Liver (tissue), 9 donors: ENCODE measurements around the gene UNC5CL. TPM values are rescaled to one million over a fixed set of nuclear protein-coding genes. Genes with fewer than 3 reads are reported as not detected.

Experiments used
- DNase-seq: peaks from one replicate; pipeline ENCODE4 v3.0.0-alpha.2; 2017; ENCODE audit warnings: low spot score
- H3K27ac ChIP-seq, 2 donors: one replicate each; pipeline ENCODE4 v1.7.0; 2013; ENCODE audit warnings: inconsistent platforms in 2 of 2, low read length in 2 of 2, control low read depth in 1 of 2, low read depth in 1 of 2, mild to moderate bottlenecking in 1 of 2
- H3K27me3 ChIP-seq, 4 donors: one replicate each; pipeline versions ENCODE4 v1.6.1 to v1.7.0; 2013; ENCODE audit warnings: low read length in 3 of 4, inconsistent platforms in 1 of 4, mild to moderate bottlenecking in 1 of 4, moderate library complexity in 1 of 4; ENCODE audit not compliant: control insufficient read depth in 4 of 4, insufficient read depth in 4 of 4
- H3K36me3 ChIP-seq, 4 donors: one replicate each; pipeline versions ENCODE4 v1.6.1 to v1.7.0; 2013; ENCODE audit warnings: low read length in 3 of 4, mild to moderate bottlenecking in 3 of 4, low read depth in 1 of 4, moderate library complexity in 1 of 4; ENCODE audit not compliant: control insufficient read depth in 4 of 4, insufficient read depth in 3 of 4
- H3K4me1 ChIP-seq, 4 donors: one replicate each; pipeline versions ENCODE4 v1.6.1 to v1.7.0; 2013; ENCODE audit warnings: low read length in 3 of 4, mild to moderate bottlenecking in 3 of 4, moderate library complexity in 1 of 4; ENCODE audit not compliant: control insufficient read depth in 4 of 4, insufficient read depth in 4 of 4
- H3K4me3 ChIP-seq, 3 donors: one replicate each; pipeline versions ENCODE4 v1.6.1 to v1.7.0; 2013; ENCODE audit warnings: low read length in 3 of 3, control low read depth in 1 of 3, low read depth in 1 of 3, mild to moderate bottlenecking in 1 of 3
- H3K9ac ChIP-seq, 2 donors: one replicate each; pipeline ENCODE4 v1.7.0; 2013; ENCODE audit warnings: low read length in 2 of 2, mild to moderate bottlenecking in 2 of 2, moderate library complexity in 2 of 2, control low read depth in 1 of 2, low read depth in 1 of 2
- H3K9me3 ChIP-seq, 4 donors: one replicate each; pipeline versions ENCODE4 v1.6.1 to v1.7.0; 2013; ENCODE audit warnings: low read length in 3 of 4; ENCODE audit not compliant: control insufficient read depth in 4 of 4
- ATF3 ChIP-seq: IDR thresholded peaks from 2 replicates; pipeline ENCODE4 v1.6.1; 2016; ENCODE audit warnings: antibody characterized with exemption
- CTCF ChIP-seq: fragments of 150-350 bp; IDR thresholded peaks from 2 replicates; pipeline ENCODE4 v1.5.1; 2017; ENCODE audit warnings: improper control_type of control experiment, low read depth, low read length; ENCODE audit not compliant: missing input control
- EGR1 ChIP-seq, 2 donors: IDR thresholded peaks; 2 replicates each; pipeline ENCODE4 v1.6.1; 2016 to 2018; ENCODE audit warnings: antibody characterized with exemption in 2 of 2, low read depth in 2 of 2
- FOXA1 ChIP-seq: IDR thresholded peaks from 2 replicates; pipeline ENCODE4 v1.6.1; 2016; ENCODE audit warnings: antibody characterized with exemption
- FOXA2 ChIP-seq: IDR thresholded peaks from 2 replicates; pipeline ENCODE4 v1.6.1; 2016; ENCODE audit warnings: antibody characterized with exemption
- GABPA ChIP-seq, 2 donors: IDR thresholded peaks in 1 of 2; conservative IDR thresholded peaks in 1 of 2; 2 replicates each; pipeline ENCODE4 v1.6.1; 2016; ENCODE audit warnings: antibody characterized with exemption in 2 of 2, mild to moderate bottlenecking in 1 of 2, moderate library complexity in 1 of 2
- HNF4A ChIP-seq, 2 donors: conservative IDR thresholded peaks; 2 replicates each; pipeline ENCODE4 v1.6.1; 2016; ENCODE audit warnings: antibody characterized with exemption in 2 of 2, mild to moderate bottlenecking in 2 of 2
- HNF4G ChIP-seq: IDR thresholded peaks from 2 replicates; pipeline ENCODE4 v1.6.1; 2016; ENCODE audit warnings: antibody characterized with exemption
- JUND ChIP-seq, 2 donors: IDR thresholded peaks; 2 replicates each; pipeline ENCODE4 v1.6.1; 2016; ENCODE audit warnings: antibody characterized with exemption in 2 of 2
- MAX ChIP-seq: IDR thresholded peaks from 2 replicates; pipeline ENCODE4 v1.6.1; 2016; ENCODE audit warnings: antibody characterized with exemption
- NR2F2 ChIP-seq: IDR thresholded peaks from 2 replicates; pipeline ENCODE4 v1.6.1; 2016; ENCODE audit warnings: antibody characterized with exemption
- RAD21 ChIP-seq, 2 donors: IDR thresholded peaks; 2 replicates each; pipeline ENCODE4 v1.6.1; 2016; ENCODE audit warnings: antibody characterized with exemption in 2 of 2, mild to moderate bottlenecking in 2 of 2
- RXRA ChIP-seq, 2 donors: IDR thresholded peaks; 2 replicates each; pipeline ENCODE4 v1.6.1; 2017 to 2018; ENCODE audit warnings: antibody characterized with exemption in 2 of 2, mild to moderate bottlenecking in 1 of 2
- SP1 ChIP-seq: IDR thresholded peaks from 2 replicates; pipeline ENCODE4 v1.6.1; 2018; ENCODE audit warnings: antibody characterized with exemption, mild to moderate bottlenecking
- TAF1 ChIP-seq: conservative IDR thresholded peaks from 2 replicates; pipeline ENCODE4 v1.6.1; 2016; ENCODE audit warnings: antibody characterized with exemption, mild to moderate bottlenecking
- YY1 ChIP-seq: IDR thresholded peaks from 2 replicates; pipeline ENCODE4 v1.6.1; 2016; ENCODE audit warnings: antibody characterized with exemption, mild to moderate bottlenecking
- WGBS: extraction: QIAGEN DNeasy Blood & Tissue Kit; methylation state at CpG from one replicate; pipeline ENCODE4 v1.1.7; 2013; 5-methylcytosine and 5-hydroxymethylcytosine counted together
- polyA plus RNA-seq, 2 donors: library from polyadenylated mRNA; stranded (reverse) in 1 of 2; unstranded in 1 of 2; fragments of 200-250 nt in 1 of 2; fragments of >200 nt in 1 of 2; fragmentation: Nextera tagmentation in 1 of 2; extraction: Ambion mirVana in 1 of 2; gene quantifications; one replicate each; pipeline versions ENCODE4 v1.2.1 to v1.2.3, GENCODE V29; 2013 to 2015
- total RNA-seq, 2 donors: library from RNA; depleted of rRNA; stranded (reverse); fragments of >200 nt; gene quantifications; one replicate each; pipeline ENCODE4 v1.2.3, GENCODE V29; 2014
- TF ChIP-seq, protein P1 (sequence below): IDR thresholded peaks from 2 replicates; pipeline ENCODE4 v1.6.1; 2016; ENCODE audit warnings: antibody characterized with exemption, mild to moderate bottlenecking
- TF ChIP-seq, protein P2 (sequence below): IDR thresholded peaks from 2 replicates; pipeline ENCODE4 v1.6.1; 2016; ENCODE audit warnings: antibody characterized with exemption
- donor health status: healthy.
- donor health status: healthy.
- donor health status: healthy.
- donor health status: healthy.
- donor health status: healthy.

Gene UNC5CL
- total and polyA plus RNA-seq, 4 donors, result 4.7 to 41.9 (median 17.2) TPM

DNA sequence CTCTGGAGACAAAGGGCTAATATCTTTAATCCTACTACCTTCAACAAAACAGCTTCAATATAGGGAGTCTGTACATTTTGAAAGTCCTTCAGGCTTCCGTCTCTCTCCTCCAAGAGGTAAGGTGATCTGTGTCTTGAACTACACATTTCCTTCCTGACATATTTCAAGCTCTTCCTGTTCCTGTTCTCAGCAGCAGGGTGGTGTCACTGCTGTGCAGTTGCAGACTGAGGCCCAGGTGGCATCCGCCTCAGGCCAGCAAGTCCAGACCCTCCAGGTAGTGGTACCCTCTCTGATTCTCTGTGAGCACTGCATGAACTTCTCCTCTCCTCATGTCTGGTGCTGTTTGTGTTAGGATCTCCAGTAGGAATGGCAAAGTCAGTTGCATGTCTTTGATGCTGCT is 41.6 kb upstream of the UNC5CL start:
- 84% methylated on average over 2 of the region's 2 CpGs for WGBS
- Histone ChIP-seq H3K4me3 (no peak overlapping the region), H3K27ac (no peak overlapping the region), H3K36me3 (peaks cover 10 to 30% (median 18%) of the 10 kb centered on the region in 4 donors), H3K4me1 (peaks cover 1 to 13% (median 10%) of the 10 kb centered on the region in 4 donors), H3K9ac (no peak overlapping the region), H3K27me3 (no peaks in the 10 kb centered on the region), H3K9me3 (no peaks in the 10 kb centered on the region)
- DNase-seq, result no peak
- TF ChIP-seq EGR1 (IDR thresholded peaks at IDR 0.05; ENCODE audit: low read depth in 2 of 2), result no peak
- TF ChIP-seq JUND (IDR thresholded peaks at IDR 0.05), result no peak
- no peak for TF ChIP-seq RXRA (IDR thresholded peaks at IDR 0.05)
- TF ChIP-seq FOXA2, result no peak
- TF ChIP-seq, protein P1, sequence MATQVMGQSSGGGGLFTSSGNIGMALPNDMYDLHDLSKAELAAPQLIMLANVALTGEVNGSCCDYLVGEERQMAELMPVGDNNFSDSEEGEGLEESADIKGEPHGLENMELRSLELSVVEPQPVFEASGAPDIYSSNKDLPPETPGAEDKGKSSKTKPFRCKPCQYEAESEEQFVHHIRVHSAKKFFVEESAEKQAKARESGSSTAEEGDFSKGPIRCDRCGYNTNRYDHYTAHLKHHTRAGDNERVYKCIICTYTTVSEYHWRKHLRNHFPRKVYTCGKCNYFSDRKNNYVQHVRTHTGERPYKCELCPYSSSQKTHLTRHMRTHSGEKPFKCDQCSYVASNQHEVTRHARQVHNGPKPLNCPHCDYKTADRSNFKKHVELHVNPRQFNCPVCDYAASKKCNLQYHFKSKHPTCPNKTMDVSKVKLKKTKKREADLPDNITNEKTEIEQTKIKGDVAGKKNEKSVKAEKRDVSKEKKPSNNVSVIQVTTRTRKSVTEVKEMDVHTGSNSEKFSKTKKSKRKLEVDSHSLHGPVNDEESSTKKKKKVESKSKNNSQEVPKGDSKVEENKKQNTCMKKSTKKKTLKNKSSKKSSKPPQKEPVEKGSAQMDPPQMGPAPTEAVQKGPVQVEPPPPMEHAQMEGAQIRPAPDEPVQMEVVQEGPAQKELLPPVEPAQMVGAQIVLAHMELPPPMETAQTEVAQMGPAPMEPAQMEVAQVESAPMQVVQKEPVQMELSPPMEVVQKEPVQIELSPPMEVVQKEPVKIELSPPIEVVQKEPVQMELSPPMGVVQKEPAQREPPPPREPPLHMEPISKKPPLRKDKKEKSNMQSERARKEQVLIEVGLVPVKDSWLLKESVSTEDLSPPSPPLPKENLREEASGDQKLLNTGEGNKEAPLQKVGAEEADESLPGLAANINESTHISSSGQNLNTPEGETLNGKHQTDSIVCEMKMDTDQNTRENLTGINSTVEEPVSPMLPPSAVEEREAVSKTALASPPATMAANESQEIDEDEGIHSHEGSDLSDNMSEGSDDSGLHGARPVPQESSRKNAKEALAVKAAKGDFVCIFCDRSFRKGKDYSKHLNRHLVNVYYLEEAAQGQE, result no peak
- TF ChIP-seq FOXA1, result no peak
- no peak for TF ChIP-seq ATF3
- TF ChIP-seq RAD21 (IDR thresholded peaks at IDR 0.05), result no peak
- no peak for TF ChIP-seq NR2F2
- no peak for TF ChIP-seq CTCF

GRCh38 chr6:41079080-41079479 is 40.1 kb upstream of the UNC5CL start:
- Histone ChIP-seq H3K9ac (no peak overlapping the region), H3K36me3 (peaks cover 7 to 25% (median 13%) of the 10 kb centered on the region in 4 donors), H3K27ac (no peak overlapping the region), H3K4me3 (no peak overlapping the region), H3K4me1 (peaks cover 1 to 28% (median 24%) of the 10 kb centered on the region in 4 donors), H3K27me3 (no peaks in the 10 kb centered on the region), H3K9me3 (no peaks in the 10 kb centered on the region)
- WGBS, result 100% methylated on average over 1 of the region's 1 CpG
- DNase-seq, result no peak
- no peak for TF ChIP-seq FOXA2
- no peak for TF ChIP-seq YY1
- no peak for TF ChIP-seq RAD21 (IDR thresholded peaks at IDR 0.05)
- TF ChIP-seq GABPA (IDR thresholded peaks at IDR 0.05 in 1 of 2, conservative IDR thresholded peaks at IDR 0.05 in 1 of 2), result no peak
- no peak for TF ChIP-seq FOXA1
- TF ChIP-seq SP1, result no peak
- no peak for TF ChIP-seq RXRA (IDR thresholded peaks at IDR 0.05)
- TF ChIP-seq CTCF, result no peak
- TF ChIP-seq HNF4G, result no peak
- no peak for TF ChIP-seq NR2F2
- no peak for TF ChIP-seq MAX
- TF ChIP-seq, protein P2, sequence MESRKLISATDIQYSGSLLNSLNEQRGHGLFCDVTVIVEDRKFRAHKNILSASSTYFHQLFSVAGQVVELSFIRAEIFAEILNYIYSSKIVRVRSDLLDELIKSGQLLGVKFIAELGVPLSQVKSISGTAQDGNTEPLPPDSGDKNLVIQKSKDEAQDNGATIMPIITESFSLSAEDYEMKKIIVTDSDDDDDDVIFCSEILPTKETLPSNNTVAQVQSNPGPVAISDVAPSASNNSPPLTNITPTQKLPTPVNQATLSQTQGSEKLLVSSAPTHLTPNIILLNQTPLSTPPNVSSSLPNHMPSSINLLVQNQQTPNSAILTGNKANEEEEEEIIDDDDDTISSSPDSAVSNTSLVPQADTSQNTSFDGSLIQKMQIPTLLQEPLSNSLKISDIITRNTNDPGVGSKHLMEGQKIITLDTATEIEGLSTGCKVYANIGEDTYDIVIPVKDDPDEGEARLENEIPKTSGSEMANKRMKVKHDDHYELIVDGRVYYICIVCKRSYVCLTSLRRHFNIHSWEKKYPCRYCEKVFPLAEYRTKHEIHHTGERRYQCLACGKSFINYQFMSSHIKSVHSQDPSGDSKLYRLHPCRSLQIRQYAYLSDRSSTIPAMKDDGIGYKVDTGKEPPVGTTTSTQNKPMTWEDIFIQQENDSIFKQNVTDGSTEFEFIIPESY, result no peak
- no peak for TF ChIP-seq HNF4A (conservative IDR thresholded peaks at IDR 0.05)
- no peak for TF ChIP-seq ATF3
- TF ChIP-seq JUND (IDR thresholded peaks at IDR 0.05), result no peak
- TF ChIP-seq TAF1, result no peak
- no peak for TF ChIP-seq EGR1 (IDR thresholded peaks at IDR 0.05; ENCODE audit: low read depth in 2 of 2)
